Measurements from ENCODE around the gene CAPN1. TPM values are rescaled to one million over a fixed set of nuclear protein-coding genes. Genes with fewer than 3 reads are reported as not detected.
A peak's percentile ranks its signal among the peaks of the same experiment; 100 is the strongest.

Gene CAPN1
- total and polyA plus RNA-seq, 9 of the 15 experiments (the other 6 are each of a cell fraction or from before 2014, with no cell fraction given): 3.5 to 199 (median 61.6) TPM

DNA sequence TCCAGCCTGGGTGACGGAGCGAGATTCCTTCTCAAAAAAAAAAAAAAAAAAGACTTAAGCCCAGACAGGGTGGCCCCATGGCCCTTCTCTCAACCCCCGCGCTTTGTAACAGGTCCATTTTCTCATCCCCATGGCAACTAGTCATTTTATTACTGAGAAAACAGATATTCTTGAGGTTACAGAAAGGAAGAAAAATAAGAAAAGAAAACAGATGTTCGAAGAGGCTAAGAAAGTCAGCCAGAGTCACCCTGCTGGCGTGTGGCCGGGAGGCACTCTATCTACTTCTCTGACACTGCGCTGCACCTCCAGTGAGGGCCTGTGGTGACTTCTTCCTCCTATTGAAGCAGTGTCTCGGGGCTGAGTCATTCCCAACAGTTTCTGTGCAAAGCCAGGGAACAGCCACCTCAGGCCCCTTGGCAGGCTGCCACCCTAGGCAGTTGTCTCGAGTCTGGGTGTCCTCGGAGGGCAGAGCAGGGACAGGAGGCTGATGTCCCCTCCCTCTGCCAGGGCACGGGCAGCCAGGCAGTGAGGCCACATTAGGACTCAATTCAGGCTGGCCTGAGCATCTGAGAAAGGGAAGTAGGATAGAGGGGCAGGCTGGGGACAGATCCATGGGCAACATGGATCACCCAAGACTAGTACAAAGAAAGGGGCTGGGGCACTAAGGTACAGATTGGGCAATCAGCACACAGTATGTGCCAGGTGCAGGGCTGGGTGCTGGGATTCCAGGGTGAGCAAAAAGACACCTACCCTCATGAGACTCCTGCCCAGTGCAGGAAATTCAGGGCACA is 31.0 kb upstream of the CAPN1 start (continued):
- TF ChIP-seq, protein P1, sequence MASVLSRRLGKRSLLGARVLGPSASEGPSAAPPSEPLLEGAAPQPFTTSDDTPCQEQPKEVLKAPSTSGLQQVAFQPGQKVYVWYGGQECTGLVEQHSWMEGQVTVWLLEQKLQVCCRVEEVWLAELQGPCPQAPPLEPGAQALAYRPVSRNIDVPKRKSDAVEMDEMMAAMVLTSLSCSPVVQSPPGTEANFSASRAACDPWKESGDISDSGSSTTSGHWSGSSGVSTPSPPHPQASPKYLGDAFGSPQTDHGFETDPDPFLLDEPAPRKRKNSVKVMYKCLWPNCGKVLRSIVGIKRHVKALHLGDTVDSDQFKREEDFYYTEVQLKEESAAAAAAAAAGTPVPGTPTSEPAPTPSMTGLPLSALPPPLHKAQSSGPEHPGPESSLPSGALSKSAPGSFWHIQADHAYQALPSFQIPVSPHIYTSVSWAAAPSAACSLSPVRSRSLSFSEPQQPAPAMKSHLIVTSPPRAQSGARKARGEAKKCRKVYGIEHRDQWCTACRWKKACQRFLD (CRISPR knock-in tag; IDR thresholded peaks at IDR 0.05): peak; percentile 21; the same call in 1 of the 2 replicates
- TF ChIP-seq RBM34 (IDR thresholded peaks at IDR 0.05; ENCODE audit: borderline replicate concordance, insufficient read depth, low read length) (no peak), MEF2D (tag; conservative IDR thresholded peaks at IDR 0.05; ENCODE audit: low read depth) (no peak; the same call in 1 of the 2 replicates), SMARCC2 (IDR thresholded peaks at IDR 0.05; ENCODE audit: low read depth) (no peak), ETV1 (tag; conservative IDR thresholded peaks at IDR 0.05; ENCODE audit: low read depth) (no peak; the same call in 1 of the 2 replicates), BRD9 (IDR thresholded peaks at IDR 0.05; ENCODE audit: low read depth, partially characterized antibody) (no peak), ZNF696 (CRISPR knock-in tag; conservative IDR thresholded peaks at IDR 0.05) (no peak), ZFP1 (CRISPR knock-in tag; IDR thresholded peaks at IDR 0.05) (no peak), ZNF124 (CRISPR knock-in tag; IDR thresholded peaks at IDR 0.05) (no peak), DPF2 (IDR thresholded peaks at IDR 0.05) (peak; percentile 85; the same call in 1 of the 2 replicates), NCOA2 (IDR thresholded peaks at IDR 0.05; ENCODE audit: partially characterized antibody in 2 of 2) (no peak), CBX5 (IDR thresholded peaks at IDR 0.05; ENCODE audit: borderline replicate concordance, low read depth) (no peak), GABPA (tag; conservative IDR thresholded peaks at IDR 0.05; ENCODE audit: low read depth) (peak; percentile 35; the same call in 1 of the 2 replicates), NFIC (IDR thresholded peaks at IDR 0.05) (peak; percentile 97), PTTG1 (tag; IDR thresholded peaks at IDR 0.05; ENCODE audit: low read depth) (no peak), ZNF384 (IDR thresholded peaks at IDR 0.05; ENCODE audit: low read depth, low read length) (peak; percentile 70), ZSCAN32 (CRISPR knock-in tag; IDR thresholded peaks at IDR 0.05) (no peak), SMARCA4 (IDR thresholded peaks at IDR 0.05) (peak; percentile 81; the same call in 1 of the 2 replicates), CREBBP (IDR thresholded peaks at IDR 0.05; ENCODE audit: low read depth, low read length) (no peak), RBBP5 (IDR thresholded peaks at IDR 0.05; ENCODE audit: borderline replicate concordance, insufficient read depth, low read length, poor library complexity, severe bottlenecking) (peak; percentile 50), ZNF436 (CRISPR knock-in tag; IDR thresholded peaks at IDR 0.05) (no peak), BRCA1 (IDR thresholded peaks at IDR 0.05) (no peak), BRCA1 (CRISPR knock-in tag; IDR thresholded peaks at IDR 0.05) (no peak), U2AF1 (optimal IDR thresholded peaks at IDR 0.05; ENCODE audit: low read depth, low read length) (no peak)
- TF ChIP-seq, protein P2, sequence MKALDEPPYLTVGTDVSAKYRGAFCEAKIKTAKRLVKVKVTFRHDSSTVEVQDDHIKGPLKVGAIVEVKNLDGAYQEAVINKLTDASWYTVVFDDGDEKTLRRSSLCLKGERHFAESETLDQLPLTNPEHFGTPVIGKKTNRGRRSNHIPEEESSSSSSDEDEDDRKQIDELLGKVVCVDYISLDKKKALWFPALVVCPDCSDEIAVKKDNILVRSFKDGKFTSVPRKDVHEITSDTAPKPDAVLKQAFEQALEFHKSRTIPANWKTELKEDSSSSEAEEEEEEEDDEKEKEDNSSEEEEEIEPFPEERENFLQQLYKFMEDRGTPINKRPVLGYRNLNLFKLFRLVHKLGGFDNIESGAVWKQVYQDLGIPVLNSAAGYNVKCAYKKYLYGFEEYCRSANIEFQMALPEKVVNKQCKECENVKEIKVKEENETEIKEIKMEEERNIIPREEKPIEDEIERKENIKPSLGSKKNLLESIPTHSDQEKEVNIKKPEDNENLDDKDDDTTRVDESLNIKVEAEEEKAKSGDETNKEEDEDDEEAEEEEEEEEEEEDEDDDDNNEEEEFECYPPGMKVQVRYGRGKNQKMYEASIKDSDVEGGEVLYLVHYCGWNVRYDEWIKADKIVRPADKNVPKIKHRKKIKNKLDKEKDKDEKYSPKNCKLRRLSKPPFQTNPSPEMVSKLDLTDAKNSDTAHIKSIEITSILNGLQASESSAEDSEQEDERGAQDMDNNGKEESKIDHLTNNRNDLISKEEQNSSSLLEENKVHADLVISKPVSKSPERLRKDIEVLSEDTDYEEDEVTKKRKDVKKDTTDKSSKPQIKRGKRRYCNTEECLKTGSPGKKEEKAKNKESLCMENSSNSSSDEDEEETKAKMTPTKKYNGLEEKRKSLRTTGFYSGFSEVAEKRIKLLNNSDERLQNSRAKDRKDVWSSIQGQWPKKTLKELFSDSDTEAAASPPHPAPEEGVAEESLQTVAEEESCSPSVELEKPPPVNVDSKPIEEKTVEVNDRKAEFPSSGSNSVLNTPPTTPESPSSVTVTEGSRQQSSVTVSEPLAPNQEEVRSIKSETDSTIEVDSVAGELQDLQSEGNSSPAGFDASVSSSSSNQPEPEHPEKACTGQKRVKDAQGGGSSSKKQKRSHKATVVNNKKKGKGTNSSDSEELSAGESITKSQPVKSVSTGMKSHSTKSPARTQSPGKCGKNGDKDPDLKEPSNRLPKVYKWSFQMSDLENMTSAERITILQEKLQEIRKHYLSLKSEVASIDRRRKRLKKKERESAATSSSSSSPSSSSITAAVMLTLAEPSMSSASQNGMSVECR (CRISPR knock-in tag; IDR thresholded peaks at IDR 0.05): no peak

All from K562 (cell line).